Inflammatory macrophage treated with lipopolysaccharide for 4 hours (primary cell): ENCODE results near the gene NECTIN4.
"Not testable (repeated sequence)": the region's sequence is repeated elsewhere in the genome, so short reads cannot be mapped to it uniquely, and the experiment has no call there.

Experiments used
- DNase-seq: peaks from one replicate; pipeline ENCODE4 v3.0.0-alpha.2; 2020

NECTIN4 gene

DNA sequence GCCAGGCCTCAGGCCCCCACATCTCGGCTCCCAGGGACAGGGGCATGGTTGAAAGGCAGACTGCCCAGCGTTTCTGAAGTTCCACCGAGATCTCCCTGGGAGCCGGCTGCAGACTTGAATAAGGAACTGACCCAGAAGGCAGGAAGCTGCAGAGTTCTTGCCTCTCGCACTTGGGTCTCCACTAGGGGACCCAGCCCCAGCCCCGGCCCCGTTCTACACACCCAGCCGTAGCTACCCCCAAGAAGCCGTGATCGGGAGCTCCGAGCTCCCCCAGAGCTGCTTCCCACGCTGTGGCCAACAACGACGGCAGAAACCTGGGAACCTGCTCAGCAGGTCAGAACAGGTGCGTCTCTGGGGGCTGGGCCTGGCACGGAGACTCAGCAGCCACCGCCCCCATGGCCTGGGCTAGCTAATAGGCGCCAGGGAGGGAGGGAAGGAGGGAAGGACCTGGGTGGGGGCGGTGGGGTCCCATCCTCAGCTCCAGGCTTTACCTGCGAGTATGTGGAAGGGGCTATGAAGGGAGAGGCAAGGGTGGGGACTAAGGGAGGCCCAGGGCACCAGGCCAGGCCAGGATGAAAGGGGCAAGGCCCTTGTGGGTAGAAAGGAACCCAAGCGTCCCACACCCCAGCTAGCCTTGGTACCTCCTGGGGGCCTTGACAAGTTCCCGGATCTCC lies at the start of gene NECTIN4:
TSS of gene NECTIN4 (minus strand) at position 308 of the 674 bp plus-strand sequence. CDS start at position 46, 262 bp downstream.
- DNase-seq, result peak; percentile 61

DNA sequence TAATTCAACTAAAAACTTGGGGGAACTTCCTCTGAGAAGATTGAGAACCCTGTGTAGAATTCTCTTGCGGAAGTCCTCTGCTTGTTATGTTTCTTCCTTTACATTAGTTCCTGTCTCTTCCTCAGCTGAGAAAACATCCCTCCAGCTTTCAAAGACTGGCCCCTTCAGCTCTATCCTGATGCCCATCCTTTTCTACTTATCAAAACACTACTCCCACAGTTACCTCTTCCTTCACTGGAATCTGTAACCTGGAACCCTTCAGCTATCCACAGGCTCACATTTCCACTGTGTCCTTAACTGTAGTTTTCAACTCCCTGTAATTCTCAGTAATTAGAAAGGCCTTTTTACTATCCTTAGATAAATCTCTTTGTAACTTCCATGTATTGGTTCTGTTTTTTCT lies 49.1 kb upstream of the NECTIN4 start:
- no peak for DNase-seq

DNA sequence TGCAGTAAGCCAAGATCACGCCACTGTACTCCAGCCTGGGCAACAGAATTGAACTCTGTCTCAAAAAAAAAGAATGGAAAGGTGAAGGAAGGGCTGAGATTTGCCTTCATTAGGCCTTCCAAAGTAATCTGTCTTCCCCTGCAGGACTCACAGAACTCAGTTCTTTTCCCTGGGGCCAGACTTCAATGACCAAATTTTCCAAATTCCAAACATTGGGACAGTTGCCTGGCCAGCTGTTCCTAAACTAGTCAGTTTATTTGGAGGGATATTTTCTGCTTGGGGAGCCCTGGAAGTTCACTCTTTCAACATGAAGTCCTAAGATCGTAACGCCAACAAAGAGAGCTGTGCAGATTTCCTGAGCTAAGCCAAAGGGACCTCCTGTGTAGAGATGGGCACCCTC lies 48.5 kb upstream of the NECTIN4 start:
- DNase-seq, result no peak

- no peak for DNase-seq
Observed at GRCh38 chr1:161133220-161133740, 43.9 kb upstream of the NECTIN4 start.

DNA sequence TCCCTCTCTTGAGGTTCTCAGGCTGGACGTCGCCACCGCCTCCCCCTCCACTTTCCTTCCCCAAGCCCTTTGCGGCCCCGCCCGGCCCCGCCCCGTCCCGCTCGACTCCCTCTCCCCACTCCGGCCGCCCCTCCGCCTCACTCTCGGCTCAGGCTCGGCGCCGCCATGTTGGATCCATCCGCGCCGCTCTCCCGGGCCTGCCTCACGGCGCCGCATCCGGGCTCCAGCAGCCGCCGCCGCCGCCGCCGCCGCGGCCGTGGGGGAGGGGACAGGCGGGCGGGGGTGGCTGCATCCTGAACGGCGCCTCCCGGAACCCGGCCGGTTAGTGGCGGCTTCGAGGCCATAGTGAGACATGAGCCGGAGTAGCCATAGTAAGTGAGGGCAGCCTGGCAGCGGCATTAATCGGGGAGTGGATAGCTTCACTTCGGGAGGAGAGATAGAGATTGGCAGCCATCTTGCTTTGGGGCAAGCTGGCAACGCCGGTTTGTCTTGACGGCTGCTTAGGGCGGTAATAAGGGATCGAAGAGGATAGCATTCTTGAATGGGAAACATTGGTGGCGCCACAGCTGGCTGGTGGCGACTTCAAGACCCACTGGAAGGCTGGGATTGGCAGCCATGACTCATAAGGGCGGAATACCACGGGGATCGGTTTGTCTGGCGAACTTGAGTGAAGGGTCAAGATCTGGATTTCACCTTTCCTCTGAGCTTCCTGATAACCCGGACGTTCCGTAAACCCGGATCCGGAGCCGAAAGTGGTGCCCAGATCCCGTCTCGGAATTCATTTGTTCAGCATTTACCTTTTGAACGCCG lies 43.3 kb upstream of the NECTIN4 start, which contains the start of gene DEDD:
TSS of gene DEDD (minus strand) at position 258 of the 810 bp plus-strand sequence. CDS start 8,205 bp downstream, outside the sequence.
- peak; percentile 94 for DNase-seq

GRCh38 chr1:161131523-161132409 lies 42.4 kb upstream of the NECTIN4 start:
- peak; percentile 18 for DNase-seq

GRCh38 chr1:161130266-161130665 lies 40.9 kb upstream of the NECTIN4 start:
- DNase-seq, result no peak

DNA sequence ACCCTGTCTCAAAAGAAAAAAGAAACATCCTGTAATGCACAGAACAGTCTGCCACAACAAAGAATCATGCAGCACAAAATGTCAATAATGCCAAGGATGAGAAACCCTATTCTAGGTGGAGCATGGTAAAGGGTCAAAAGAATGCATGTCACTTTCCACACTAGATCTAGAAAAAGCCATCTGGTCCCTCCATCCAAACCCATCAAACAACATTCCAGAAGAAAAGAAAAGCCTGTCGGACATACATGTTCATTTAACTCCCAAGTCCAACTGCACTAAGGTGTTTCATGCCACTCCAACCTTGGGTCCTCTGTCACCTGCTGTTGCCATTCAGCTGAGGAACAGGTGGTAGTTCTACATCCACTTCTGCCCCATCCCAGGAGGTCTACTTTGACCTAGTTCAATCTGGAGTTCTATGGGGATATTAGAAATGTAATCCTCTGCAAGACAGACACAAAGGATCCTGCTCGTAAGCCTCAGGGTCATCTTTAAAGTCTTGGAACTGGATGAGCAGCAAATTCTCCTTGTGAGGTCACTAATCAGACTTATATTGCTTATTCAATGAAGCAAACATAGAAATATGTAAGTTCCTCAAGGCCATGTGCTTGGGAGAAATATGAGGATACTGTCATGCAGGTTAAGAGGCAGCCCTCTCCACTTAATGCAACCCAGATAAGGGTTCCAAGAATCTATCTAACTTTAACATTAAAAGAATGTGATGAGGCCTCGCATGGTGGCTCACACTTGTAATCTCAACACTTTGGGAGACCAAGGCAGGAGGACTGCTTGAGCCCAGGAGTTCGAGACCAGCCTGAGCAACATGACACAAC lies 39.4 kb upstream of the NECTIN4 start:
- no peak for DNase-seq

- peak; percentile 26 for DNase-seq
Observed at GRCh38 chr1:161127649-161128048, 38.3 kb upstream of the NECTIN4 start.

- DNase-seq, result no peak
Observed at GRCh38 chr1:161122967-161123366, 33.6 kb upstream of the NECTIN4 start.

DNA sequence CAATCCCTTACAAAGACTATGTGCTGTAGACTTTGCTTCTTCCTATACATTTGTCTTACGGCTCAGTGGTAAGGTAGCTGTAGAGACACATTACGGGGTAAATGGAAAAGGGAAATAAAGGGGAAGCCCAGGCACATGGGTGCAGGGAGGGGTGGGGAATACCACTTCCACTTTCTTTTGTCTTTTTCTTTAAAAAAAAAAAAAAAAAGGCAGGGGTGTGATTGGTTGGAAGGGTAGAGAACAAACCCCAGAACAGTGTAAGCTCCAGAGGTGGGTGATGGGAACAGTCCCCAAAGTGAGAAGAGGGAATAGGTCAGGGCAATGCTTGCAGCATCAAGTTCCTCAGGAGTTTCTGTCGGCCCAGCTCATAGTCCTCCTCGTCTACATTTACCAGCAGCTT lies 32.5 kb upstream of the NECTIN4 start:
- DNase-seq, result peak; percentile 76

GRCh38 chr1:161121042-161121650 lies 31.8 kb upstream of the NECTIN4 start:
- DNase-seq, result peak; percentile 47

DNA sequence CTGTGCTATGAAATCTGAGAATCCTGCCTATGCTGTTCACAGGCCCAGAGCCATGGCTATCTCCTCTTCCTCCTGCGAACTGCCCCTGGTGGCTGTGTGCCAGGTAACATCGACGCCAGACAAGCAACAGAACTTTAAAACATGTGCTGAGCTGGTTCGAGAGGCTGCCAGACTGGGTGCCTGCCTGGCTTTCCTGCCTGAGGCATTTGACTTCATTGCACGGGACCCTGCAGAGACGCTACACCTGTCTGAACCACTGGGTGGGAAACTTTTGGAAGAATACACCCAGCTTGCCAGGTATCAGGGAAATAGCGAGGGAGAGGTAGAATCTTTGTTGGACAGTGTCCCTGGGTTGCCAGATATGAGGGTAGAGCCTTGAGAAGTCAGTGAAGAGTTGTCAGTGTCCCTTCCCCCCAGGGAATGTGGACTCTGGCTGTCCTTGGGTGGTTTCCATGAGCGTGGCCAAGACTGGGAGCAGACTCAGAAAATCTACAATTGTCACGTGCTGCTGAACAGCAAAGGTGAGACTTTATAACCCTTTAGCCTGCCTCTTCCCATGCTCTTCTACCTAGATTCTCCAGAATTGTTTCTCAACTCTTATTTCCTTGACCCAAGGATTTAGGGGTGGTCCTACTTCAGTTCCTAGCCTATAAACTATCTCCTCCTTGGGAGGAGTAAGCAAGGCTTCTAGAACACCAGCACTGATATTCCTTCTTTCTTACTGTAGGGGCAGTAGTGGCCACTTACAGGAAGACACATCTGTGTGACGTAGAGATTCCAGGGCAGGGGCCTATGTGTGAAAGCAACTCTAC lies 29.9 kb upstream of the NECTIN4 start:
- DNase-seq, result peak; percentile 81

GRCh38 chr1:161117759-161118581 lies 28.6 kb upstream of the NECTIN4 start, which contains the start of the genes NIT1 and PFDN2:
NIT1 (plus strand) TSS chr1:161118105; CDS start chr1:161118177, 72 bp downstream.
PFDN2 (minus strand) TSS chr1:161118037; CDS start chr1:161118026, 11 bp downstream.
- DNase-seq, result peak; percentile 88

DNA sequence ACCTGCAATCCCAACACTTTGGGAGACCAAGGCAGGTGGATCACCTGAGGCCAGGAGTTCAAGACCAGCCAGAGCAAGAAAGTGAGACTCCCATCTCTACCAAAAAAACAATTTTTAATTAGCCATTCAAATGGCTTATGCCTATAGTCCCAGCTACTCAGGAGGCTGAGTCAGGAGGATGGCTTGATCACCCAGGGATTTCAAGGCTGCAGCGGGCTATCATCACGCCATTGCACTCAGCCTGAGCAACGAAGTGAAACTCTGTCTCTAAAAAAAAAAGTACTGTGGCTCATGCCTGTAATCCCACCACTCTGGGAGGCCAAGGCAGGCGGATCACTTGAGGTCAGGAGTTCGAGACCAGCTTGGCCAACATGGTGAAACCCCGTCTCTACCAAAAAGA lies 26.6 kb upstream of the NECTIN4 start:
- DNase-seq, result not testable (repeated sequence)

DNA sequence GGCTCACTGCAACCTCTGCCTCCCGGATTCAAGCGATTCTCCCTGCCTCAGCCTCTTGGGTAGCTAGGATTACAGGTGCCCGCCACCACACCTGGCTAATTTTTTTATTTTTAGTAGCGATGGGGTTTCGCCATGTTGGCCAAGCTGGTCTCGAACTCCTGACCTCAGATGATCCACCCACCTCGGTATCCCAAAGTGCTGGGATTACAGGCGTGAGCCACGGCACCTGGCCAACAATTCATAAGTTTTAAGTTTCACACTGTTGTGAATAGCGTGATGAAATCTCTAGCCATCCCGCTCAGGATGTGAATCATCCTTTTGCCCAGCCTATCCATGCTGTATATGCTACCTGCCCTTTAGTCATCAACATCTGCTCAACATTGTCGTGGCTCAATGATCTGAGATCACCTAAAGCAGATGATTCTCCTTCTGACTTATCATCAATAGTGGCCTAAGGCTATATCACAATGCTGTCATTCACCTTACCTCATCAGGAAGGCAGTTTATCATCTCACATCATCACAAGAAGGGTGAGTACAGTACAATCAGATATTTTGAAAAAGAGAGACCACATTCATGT lies 25.9 kb upstream of the NECTIN4 start:
- peak; percentile 59 for DNase-seq

DNA sequence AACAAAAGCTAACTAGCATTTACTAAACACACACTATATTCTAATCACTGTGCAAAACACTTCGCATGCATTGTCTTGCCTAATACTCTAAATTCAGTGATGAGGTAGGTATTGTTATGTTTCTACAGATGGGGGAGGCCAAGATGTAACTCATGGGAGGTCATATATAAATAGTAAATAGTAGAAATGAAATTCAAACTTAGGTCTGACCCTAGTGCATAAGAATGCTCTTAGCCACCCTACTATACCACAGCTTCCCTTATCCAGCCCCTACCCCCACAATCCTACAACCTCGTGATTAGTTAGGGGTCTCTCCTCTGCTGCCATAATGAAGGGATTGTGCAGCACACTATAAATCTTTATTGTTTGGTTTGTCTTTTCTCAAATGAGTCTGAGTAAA lies 25.2 kb upstream of the NECTIN4 start:
- no peak for DNase-seq

DNA sequence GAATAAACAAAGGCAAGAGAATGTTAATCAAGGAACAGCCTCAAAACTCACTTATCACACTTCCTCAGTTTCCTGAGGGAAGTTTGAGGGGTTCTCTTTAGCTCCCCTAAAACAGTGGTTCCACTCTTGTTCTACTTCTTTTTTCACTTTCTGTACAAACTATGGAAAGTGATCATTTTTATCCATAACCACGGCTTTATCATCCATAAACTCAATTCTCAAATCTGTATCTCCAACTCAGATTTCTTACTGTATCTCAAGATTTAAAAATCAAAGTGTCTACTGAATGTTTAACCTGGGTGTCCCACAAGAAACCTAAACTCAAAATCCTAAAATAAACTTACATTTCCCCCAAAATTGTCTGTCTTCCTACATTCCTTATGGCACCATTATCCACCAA lies 24.6 kb upstream of the NECTIN4 start:
- DNase-seq, result no peak

- DNase-seq, result peak; percentile 59
Observed at GRCh38 chr1:161111527-161111926, 22.2 kb upstream of the NECTIN4 start.
